DOHH2 (cell line): ENCODE data around the gene PEA15.

ENCODE experiments used
- H3F3A ChIP-seq: fragments of 200-600 bp; sonication (generic), shearing (Covaris generic); 2 replicates; pipeline ENCODE4 v1.6.0; 2016; ENCODE audit warnings: antibody characterized with exemption, mild to moderate bottlenecking; ENCODE audit not compliant: control insufficient read depth, insufficient read depth
- H3K27ac ChIP-seq: fragments of 200-600 bp; sonication (generic); 2 replicates; pipeline ENCODE4 v1.5.1; 2014; ENCODE audit warnings: low read depth, mild to moderate bottlenecking, low read length, moderate library complexity
- H3K27me3 ChIP-seq: fragments of 200-600 bp; sonication (generic); 2 replicates; pipeline ENCODE4 v1.6.1; 2014; ENCODE audit warnings: mild to moderate bottlenecking, low read length, mixed read lengths; ENCODE audit not compliant: control insufficient read depth
- H3K36me3 ChIP-seq: fragments of 200-600 bp; sonication (generic); 2 replicates; pipeline ENCODE4 v1.6.1; 2014; ENCODE audit warnings: mild to moderate bottlenecking, low read length, moderate library complexity, mixed read lengths; ENCODE audit not compliant: control insufficient read depth
- H3K4me1 ChIP-seq: fragments of 200-600 bp; sonication (generic); 2 replicates; pipeline ENCODE4 v1.6.1; 2014; ENCODE audit warnings: mild to moderate bottlenecking, low read length, mixed read lengths; ENCODE audit not compliant: control insufficient read depth
- H3K4me2 ChIP-seq: fragments of 200-600 bp; sonication (generic); 2 replicates; pipeline ENCODE4 v1.6.0; 2014; ENCODE audit warnings: mild to moderate bottlenecking, low read length, moderate library complexity
- H3K4me3 ChIP-seq: fragments of 200-600 bp; sonication (generic); 2 replicates; pipeline ENCODE4 v1.5.1; 2014; ENCODE audit warnings: mild to moderate bottlenecking, low read length, mixed read lengths
- H3K79me2 ChIP-seq: fragments of 200-600 bp; sonication (generic); 2 replicates; pipeline ENCODE4 v1.6.1; 2014; ENCODE audit warnings: mild to moderate bottlenecking, low read length, mixed read lengths; ENCODE audit not compliant: control insufficient read depth
- H3K9me2 ChIP-seq: fragments of 200-600 bp; sonication (generic); replicated peaks from 2 replicates; pipeline ENCODE4 v1.6.1; 2014; ENCODE audit warnings: mild to moderate bottlenecking, low read length, mixed read lengths; ENCODE audit not compliant: control insufficient read depth
- H3K9me3 ChIP-seq: fragments of 200-600 bp; sonication (generic); 2 replicates; pipeline ENCODE4 v1.6.1; 2014; ENCODE audit warnings: antibody characterized with exemption, low read length, mixed read lengths; ENCODE audit not compliant: control insufficient read depth, insufficient read depth
- H4K20me1 ChIP-seq: fragments of 200-600 bp; sonication (generic); 2 replicates; pipeline ENCODE4 v1.6.0; 2014; ENCODE audit warnings: low read depth, mild to moderate bottlenecking, antibody characterized with exemption, low read length, moderate library complexity; ENCODE audit not compliant: control insufficient read depth, insufficient read depth
- EZH2phosphoT487 ChIP-seq: fragments of 200-600 bp; sonication (generic); IDR thresholded peaks from 2 replicates; pipeline ENCODE4 v1.6.1; 2017; ENCODE audit warnings: borderline replicate concordance, mild to moderate bottlenecking, antibody characterized with exemption, low read length, moderate library complexity, mixed read lengths
- TF ChIP-seq, protein P1 (sequence below): fragments of 200-600 bp; sonication (generic); IDR thresholded peaks from one replicate; pipeline ENCODE4 v1.5.1; 2014; ENCODE audit warnings: antibody characterized with exemption, mild to moderate bottlenecking, low read depth, low read length; ENCODE audit not compliant: poor library complexity, severe bottlenecking

The PEA15 gene

GRCh38 chr1:160192234-160192633 is 12.9 kb upstream of the PEA15 start:
- Histone ChIP-seq H3K79me2 (no peaks in the 10 kb centered on the region), H3K4me1 (peaks cover 5% of the 10 kb centered on the region), H3K4me2 (no peak overlapping the region), H3K27me3 (no peaks in the 10 kb centered on the region; the same call in 1 of the 2 replicates), H3K36me3 (no peaks in the 10 kb centered on the region), H3K9me3 (no peaks in the 10 kb centered on the region), H3K9me2 (no peaks in the 10 kb centered on the region), H3F3A (no peaks in the 10 kb centered on the region), H3K4me3 (no peak overlapping the region), H3K27ac (no peak overlapping the region), H4K20me1 (no peaks in the 10 kb centered on the region)
- no peak for TF ChIP-seq EZH2phosphoT487
- TF ChIP-seq, protein P1, sequence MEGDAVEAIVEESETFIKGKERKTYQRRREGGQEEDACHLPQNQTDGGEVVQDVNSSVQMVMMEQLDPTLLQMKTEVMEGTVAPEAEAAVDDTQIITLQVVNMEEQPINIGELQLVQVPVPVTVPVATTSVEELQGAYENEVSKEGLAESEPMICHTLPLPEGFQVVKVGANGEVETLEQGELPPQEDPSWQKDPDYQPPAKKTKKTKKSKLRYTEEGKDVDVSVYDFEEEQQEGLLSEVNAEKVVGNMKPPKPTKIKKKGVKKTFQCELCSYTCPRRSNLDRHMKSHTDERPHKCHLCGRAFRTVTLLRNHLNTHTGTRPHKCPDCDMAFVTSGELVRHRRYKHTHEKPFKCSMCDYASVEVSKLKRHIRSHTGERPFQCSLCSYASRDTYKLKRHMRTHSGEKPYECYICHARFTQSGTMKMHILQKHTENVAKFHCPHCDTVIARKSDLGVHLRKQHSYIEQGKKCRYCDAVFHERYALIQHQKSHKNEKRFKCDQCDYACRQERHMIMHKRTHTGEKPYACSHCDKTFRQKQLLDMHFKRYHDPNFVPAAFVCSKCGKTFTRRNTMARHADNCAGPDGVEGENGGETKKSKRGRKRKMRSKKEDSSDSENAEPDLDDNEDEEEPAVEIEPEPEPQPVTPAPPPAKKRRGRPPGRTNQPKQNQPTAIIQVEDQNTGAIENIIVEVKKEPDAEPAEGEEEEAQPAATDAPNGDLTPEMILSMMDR = no peak

- Histone ChIP-seq H3K4me3 (no peak overlapping the region), H3K4me2 (no peak overlapping the region), H3K27ac (no peak overlapping the region), H3K4me1 (peaks cover 5% of the 10 kb centered on the region), H4K20me1 (no peaks in the 10 kb centered on the region), H3K9me3 (no peaks in the 10 kb centered on the region), H3K9me2 (no peaks in the 10 kb centered on the region), H3F3A (no peaks in the 10 kb centered on the region), H3K27me3 (no peaks in the 10 kb centered on the region; the same call in 1 of the 2 replicates), H3K36me3 (no peaks in the 10 kb centered on the region), H3K79me2 (no peaks in the 10 kb centered on the region)
- TF ChIP-seq EZH2phosphoT487 = no peak
- TF ChIP-seq, protein P1 = peak; percentile 98
These were observed 11.9 kb upstream of the PEA15 start for GRCh38 chr1:160193091-160193819.

DNA sequence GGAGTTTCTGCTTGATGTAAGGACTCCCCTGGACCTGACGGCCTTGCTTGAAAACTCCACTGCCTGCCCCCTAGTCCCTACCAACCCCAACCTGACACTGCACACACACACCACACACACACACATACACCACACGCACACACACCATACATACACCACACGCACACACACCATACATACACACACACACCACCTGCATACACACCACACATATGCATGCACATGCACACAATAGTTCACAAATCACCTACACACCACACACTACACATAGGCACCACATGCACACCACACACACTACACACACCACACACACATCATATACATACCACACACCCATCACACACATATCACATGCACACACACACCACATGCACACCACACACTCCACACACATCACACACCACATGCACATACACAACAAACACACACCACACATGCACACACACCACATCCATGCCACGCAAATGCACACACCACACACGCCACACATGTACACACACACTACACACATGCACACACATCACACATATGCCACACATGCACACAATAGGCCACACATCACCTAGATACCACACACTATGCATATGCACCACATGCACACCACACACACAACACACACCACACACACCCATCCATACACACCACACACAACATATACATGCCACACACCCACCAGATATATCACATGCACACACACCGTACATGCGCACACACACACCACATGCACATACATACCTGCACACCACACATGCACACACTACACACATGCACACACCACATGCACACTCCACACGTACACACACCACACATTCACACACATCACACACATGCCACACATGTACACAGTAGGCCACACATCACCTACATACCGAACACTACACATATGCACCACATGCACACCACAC is 11.1 kb upstream of the PEA15 start:
- Histone ChIP-seq H3F3A (no peaks in the 10 kb centered on the region), H4K20me1 (no peaks in the 10 kb centered on the region), H3K9me3 (no peaks in the 10 kb centered on the region), H3K79me2 (no peaks in the 10 kb centered on the region), H3K27ac (no peak overlapping the region), H3K4me2 (no peak overlapping the region), H3K27me3 (no peaks in the 10 kb centered on the region; the same call in 1 of the 2 replicates), H3K9me2 (no peaks in the 10 kb centered on the region), H3K4me3 (no peak overlapping the region), H3K36me3 (no peaks in the 10 kb centered on the region), H3K4me1 (peaks cover 5% of the 10 kb centered on the region)
- TF ChIP-seq, protein P1 = no peak
- TF ChIP-seq EZH2phosphoT487 = no peak
